Skeletal muscle cell (primary cell): ENCODE results near the gene CD302.
A peak's percentile ranks its signal among the peaks of the same experiment; 100 is the strongest.
"Not testable (repeated sequence)": the region's sequence is repeated elsewhere in the genome, so short reads cannot be mapped to it uniquely, and the experiment has no call there.

Experiments
- DNase-seq: peaks from one replicate; pipeline ENCODE4 v3.0.0-alpha.2; 2010; ENCODE audit warnings: low read depth
- H3K4me3 ChIP-seq: 2 replicates; pipeline ENCODE4 v1.5.1; 2011; ENCODE audit warnings: low read depth, mild to moderate bottlenecking, control low read depth, low read length, moderate library complexity

The CD302 gene

DNA sequence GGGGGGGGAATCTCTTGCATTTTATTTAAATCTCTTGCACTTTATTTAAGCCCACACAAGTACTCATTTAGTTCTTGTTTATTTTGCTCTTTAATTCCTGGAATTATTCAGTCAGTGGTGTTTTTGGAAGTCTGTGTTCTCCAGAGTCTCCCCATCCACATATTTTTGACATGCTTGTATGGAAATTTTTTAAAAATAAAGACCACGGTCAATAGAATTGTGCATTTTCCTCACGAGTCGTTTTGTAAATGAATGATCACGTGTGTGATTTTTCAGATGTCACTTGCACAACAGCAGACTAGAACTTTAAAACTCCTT lies 824 bp downstream of the CD302 start:
- no peak for DNase-seq

DNA sequence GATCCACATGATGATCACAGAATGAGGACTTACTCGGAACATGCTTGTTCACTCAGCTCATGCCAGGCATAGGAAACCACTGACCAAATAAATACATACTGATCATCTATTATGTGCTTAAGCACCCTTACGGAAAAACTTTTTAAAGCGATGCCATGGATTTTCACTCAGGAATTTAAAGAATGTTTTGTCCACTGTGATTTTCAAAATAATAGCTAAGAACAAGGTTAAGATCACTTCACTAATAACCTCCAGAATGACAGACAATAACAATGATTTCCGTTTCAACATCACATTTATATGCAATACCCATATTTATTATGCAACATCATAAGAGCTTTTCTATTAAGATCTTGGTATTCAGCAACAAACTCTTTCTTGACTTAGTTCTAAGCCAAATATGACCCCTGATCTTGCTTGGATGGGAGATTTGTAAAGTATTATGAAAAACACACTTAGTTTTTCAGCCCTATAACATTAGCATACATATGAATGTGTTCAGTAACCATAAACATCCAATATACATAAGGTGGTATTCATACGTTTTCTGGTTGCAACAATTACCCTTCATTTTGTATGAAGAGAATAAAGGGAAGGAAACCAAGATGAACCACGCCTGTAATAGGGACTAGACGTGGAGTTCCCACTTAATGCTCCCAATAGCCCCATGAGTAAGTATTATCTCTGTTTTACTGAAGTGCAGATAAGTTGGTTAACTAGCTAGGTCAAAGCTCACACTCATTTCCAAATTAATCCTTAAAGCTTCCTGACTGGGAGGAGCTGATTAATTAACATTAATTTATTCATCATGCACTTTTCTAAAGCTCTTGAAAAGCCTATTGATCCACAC lies 1.9 kb downstream of the CD302 start:
- no peak for DNase-seq

More for the DNA sequence above, 824 bp downstream of the CD302 start:
- H3K4me3 ChIP-seq: peak overlapping the region; percentile 85

DNA sequence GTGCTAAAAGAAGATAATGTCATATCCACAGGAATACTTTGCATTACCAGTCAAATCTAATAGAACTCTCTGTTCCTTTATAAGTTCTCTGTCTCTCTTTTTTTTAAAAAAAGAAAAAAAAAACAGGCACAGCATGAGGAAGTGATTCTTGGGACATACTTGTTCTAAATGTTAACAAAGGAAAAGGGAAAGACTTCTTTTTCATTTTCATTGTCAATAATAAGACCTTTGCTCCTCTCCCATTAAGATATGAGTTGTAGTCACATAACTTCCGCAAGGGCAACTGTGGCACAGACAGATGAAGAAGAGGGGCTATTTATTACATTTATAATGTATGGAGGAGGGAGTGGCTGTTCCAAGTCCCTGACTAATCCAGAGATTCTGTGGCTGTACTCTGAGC lies 4.7 kb downstream of the CD302 start:
- DNase-seq: no peak

More for the DNA sequence above, 1.9 kb downstream of the CD302 start:
- H3K4me3 ChIP-seq: no peak overlapping the region

DNA sequence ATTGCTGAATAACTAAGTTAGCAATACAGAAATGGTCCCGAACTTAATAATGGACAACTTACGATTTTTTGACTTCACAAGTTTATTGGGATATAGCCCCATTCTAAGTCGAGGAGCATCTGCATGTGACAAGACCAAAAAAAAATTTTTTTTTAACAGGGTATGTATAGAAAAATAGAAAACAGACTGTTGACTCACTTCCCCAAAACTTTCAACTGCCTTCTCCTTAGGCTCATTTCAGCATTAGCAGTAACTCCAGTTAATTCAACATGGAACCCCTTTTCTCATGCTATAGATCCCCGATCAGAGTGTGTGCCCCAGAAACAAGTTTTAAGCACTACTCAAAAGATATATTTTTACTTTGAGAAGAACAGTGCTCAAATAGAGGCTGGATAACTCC lies 5.4 kb downstream of the CD302 start:
- no peak overlapping the region for H3K4me3 ChIP-seq
- no peak for DNase-seq

More for the DNA sequence above, 4.7 kb downstream of the CD302 start:
- H3K4me3 ChIP-seq: no peak overlapping the region

DNA sequence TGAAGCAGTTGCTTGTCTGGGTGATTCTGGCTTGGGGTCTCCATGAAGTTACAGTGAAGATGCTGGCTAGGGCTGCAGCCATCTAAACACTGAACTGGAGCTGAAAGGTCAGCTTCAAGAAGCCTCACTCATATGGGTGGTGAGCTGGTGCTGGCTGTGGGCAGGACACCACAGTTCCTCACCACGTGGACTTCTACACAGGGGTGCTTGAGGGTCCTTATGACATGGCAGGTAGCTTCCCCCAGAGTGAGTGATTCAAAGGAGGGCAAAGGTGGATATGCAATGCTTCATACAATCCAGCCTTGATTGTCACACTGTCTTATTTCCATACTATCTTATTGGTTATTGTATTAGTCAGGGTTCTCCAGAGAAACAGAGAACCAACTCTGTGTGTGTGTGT lies 6.0 kb downstream of the CD302 start:
- DNase-seq: no peak
- H3K4me3 ChIP-seq: no peak overlapping the region

DNA sequence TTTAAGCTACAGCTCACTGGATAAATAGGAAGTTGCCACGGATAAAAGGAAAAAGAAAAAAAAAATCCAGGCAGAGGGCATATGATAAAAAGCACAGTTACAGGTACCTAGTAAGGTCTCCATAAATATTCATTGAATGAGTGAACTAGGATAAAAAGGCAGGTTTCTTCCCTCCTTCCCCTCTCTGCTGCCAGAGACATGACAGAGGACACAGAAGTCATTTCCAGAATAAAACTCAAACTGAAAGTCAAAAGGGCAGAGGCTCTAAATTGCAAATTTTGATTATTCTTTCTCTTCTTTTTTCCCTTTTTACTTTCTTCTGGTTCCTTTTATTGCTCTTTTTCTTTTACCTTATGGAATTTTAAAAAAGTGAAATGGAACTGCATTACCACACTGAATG lies 7.7 kb downstream of the CD302 start:
- no peak for DNase-seq

DNA sequence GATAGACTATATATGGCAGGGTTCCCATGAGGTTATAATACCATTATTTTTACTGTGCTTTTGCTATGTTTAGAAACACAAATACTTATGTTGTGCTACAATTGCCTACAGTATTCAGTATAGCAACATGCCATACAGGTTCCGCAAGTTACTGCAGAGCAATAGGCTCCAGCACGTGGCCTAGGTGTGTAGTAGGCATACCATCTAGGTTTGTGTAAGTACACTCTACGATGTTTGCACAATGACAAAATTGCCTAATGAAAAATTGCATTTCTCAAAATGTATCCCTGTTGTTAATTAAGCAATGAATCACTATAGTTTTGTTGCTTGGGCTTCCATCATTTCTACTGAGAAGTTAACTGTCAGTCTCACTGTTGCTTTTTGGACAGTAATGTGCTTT lies 9.8 kb downstream of the CD302 start:
- no peak for DNase-seq
- no peak overlapping the region for H3K4me3 ChIP-seq

More for the DNA sequence above, 7.7 kb downstream of the CD302 start:
- H3K4me3 ChIP-seq: no peak overlapping the region

DNA sequence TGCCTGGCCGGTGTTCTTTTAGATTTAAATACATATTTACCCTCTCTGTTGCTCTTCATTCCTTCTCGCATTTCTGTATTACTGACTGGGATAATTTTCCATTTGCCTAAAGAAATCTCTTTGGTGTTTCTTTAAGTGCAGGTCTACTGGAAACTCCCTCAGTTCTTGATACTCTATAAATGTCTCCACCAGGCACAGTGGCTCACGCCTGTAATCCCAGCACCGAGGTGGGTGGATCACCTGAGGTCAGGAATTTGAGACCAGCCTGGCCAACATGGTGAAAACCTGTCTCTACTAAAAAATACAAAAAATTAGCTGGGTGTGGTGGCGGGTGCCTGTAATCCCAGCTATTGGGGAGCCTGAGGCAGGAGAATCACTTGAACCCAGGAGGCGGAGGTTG lies 10.4 kb downstream of the CD302 start:
- DNase-seq, H3K4me3 ChIP-seq: not testable (repeated sequence)

DNA sequence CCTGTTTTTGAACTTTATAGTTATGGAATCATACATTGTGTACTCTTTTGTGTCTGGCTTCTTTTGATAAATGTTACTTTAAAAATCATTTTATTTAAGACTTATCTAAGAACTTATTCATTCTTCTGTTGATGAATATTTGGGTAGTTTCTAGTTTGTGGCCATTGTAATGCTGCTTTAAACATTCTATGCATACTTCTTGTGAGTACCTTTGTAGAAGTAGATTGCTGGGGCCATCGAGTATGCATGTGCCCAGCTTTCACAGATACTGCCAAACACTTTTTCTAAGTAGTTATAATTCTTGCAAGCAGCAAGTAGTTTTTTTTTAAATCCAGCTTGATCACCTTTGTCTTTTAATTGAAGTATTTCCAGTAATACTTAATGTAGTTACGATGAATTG lies 11.1 kb downstream of the CD302 start:
- no peak for DNase-seq
- H3K4me3 ChIP-seq: no peak overlapping the region

DNA sequence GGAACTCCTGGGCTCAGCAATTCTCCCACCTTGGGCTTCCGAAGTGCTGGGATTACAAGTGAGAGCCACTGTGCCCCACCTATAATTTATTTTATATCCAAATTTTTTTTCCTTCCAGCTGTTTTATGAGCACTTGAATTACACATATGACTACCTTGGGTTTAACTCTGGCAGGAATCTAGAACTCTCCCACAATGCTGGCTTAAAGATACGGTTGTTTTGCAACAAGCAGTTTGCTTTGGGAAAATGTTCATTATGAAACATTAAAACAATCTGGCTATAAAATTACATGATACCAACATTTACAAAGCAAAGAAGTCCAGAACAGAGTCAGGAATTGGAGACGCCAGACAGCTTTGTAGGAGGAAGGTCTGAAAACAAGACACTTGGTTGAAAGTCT lies 12.8 kb downstream of the CD302 start:
- H3K4me3 ChIP-seq: no peak overlapping the region
- DNase-seq: no peak

DNA sequence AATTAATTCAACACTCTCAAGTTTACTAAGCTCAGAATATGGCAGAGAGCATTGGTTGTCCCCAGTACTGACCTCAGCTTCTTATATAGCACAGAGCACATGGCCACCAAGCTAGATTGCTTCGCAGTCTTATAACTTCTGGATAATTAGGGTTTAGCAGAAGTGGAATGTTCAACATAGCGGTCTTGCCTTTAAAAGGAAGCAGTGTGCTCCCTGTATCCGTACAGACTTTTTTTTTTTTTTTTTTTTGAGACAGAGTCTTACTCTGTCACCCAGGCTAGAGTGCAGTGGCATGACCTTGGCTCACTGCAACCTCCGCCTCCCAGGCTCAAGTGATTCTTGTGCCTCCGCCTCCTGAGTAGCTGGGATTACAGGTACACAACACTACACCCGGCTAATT lies 13.3 kb downstream of the CD302 start:
- not testable (repeated sequence) for DNase-seq

DNA sequence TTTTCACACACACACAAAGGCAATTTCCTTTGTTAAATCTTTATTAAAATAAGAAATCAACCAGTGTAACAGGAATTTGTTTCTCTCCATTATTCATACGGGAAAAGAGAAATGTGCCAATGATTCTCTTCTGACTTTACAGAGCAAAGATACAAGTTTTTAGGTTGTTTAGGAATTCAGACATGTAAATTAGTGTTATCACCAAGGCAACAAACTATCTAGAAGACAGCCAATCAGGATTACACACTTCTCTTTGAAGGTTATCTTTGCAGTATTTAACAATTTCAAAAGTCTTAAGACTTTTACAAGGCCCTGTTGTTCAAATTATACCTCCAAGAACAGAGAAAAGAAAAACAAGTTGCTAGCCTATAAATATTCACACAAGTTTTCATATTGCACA lies 14.5 kb downstream of the CD302 start:
- no peak for DNase-seq

More for the DNA sequence above, 13.3 kb downstream of the CD302 start:
- H3K4me3 ChIP-seq: not testable (repeated sequence)

DNA sequence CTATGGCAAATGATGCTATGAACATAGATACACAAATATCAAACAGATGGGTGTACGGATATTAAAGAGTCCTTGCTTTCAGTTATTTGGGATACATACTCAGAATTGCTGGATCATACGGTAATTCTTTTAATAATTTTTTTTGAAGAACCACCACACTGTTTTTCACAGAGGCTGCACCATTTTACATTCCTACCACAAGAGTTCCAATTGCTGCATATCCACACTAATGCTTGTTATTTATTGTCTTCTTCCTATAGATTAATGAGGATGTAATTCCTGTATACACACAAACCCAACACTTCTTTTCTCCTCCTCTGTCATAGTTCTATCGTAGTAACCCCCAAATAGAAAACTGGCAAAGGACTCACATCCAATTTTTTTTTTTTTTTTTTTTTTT lies 21.7 kb downstream of the CD302 start:
- no peak for DNase-seq
- H3K4me3 ChIP-seq: no peak overlapping the region

More for the DNA sequence above, 14.5 kb downstream of the CD302 start:
- no peak overlapping the region for H3K4me3 ChIP-seq

DNA sequence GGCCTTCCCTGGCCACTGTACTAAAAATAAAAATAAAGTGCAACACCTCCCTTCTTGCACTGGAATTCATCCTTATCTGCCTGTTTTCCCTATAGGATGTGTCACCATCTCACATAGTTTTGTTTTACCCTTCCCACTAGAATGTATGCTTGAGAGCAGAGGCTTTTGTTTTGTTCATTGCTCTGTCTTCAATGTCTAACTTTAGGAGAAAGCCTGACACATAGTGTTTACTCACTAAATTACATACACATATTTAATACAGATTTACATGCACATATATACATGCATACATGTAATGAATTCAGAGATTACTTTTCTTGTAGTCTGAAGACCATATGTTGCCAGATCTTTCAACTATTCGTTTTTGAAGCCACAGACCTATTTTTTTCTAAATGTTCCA lies 23.0 kb downstream of the CD302 start:
- H3K4me3 ChIP-seq: no peak overlapping the region
- no peak for DNase-seq

DNA sequence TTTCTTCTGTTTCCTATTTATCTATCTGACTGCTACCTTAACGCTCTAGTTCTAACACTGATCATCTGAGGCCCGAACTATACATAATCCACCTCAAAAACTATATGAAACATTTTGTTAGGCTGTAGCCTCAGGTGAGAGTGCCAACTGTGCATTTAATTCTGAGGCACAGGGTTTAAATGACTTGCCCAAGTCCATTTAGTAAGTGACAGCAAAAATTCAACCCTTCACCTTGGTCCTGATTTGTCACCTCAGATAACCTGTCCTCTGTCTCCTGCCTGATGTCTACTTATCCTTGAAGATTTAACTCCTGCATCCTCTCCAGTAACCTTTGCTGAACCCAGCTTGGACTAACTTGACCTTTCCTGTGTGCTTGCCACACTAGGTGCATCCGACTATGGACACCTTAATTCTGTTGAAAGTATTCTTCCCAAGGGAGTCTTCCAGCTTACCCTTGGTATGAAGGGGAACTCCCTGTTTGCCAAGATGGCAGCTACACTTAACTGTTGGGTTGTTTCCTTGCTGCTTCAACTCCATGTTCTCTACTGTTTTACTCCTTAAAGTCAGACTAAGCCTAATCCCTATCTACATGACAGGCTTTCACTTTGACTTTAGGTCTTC lies 23.5 kb downstream of the CD302 start:
- H3K4me3 ChIP-seq: no peak overlapping the region
- no peak for DNase-seq

DNA sequence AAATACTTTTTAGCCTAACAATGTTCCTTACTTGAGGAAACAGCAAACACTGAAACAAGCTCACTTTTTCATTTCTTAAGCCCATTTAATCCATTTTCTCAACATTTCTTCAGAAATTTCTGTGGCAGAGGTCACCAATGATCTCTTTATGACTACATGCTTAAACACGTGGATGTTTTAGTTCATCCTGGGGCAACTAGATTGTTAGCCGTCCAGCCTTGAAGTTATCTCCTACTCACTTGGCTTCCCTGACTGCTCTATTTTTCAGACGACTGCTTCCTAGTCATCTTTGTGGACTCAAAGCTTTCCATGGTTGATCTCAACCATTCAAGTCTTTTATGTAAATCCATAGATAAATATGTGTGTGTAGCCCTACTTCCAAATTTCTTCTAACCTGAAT lies 24.1 kb downstream of the CD302 start:
- H3K4me3 ChIP-seq: no peak overlapping the region
- DNase-seq: no peak

DNA sequence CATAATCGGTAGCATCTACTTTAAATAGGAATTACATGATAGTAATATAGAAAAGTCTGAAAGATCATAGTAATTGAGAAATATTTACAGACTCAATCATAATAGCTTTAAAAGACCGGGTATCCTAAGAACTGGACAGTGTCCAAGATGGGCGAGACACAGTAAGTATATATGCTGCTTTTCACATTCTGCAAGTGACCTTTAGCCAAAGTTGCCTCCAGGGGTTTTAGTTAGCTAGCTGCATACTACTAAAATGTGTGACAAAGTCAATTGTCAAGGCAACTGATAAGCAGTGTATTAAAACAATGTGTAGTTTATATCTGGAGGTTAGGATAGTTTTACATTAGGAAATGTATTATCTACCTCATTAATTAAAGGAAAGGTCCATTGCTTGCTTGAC lies 24.6 kb downstream of the CD302 start:
- no peak overlapping the region for H3K4me3 ChIP-seq
- DNase-seq: no peak

DNA sequence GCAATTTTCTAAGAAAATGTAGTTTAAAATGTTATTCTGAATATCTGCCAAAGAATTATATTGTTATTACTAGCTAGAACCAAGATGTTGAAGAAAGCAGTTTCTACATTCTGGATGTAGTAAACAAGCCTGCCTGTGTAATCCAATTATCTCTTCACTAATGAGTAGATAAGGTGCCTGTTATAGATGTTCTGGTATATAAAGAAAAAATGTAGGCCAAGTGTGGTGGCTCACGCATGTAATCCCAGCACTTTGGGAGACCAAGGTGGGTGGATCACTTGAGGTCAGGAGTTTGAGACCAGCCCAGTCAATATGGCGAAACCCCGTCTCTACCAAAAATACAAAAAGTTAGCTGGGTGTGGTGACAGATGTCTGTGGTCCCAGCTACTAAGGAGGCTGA lies 28.9 kb downstream of the CD302 start:
- H3K4me3 ChIP-seq: no peak overlapping the region
- no peak for DNase-seq

DNA sequence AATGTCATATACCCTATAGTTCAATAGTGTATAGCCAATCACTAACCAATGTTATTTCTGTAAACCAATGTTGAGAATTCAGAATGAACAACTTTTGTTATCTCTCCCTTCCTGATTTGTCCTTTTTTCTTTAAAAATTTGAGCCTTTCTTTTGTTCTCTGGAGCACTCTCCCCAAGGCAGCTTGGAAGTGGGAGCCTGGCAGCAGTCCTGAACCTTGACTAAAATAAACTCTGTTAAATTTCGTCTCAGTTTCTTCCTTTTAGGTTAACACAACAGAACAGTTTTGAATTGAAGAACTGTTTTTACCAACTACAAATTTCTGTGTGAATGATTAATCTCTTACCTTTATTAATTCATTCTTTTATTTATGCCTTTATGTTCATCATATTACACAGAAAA lies 35.9 kb downstream of the CD302 start:
- DNase-seq: no peak
- no peak overlapping the region for H3K4me3 ChIP-seq

DNA sequence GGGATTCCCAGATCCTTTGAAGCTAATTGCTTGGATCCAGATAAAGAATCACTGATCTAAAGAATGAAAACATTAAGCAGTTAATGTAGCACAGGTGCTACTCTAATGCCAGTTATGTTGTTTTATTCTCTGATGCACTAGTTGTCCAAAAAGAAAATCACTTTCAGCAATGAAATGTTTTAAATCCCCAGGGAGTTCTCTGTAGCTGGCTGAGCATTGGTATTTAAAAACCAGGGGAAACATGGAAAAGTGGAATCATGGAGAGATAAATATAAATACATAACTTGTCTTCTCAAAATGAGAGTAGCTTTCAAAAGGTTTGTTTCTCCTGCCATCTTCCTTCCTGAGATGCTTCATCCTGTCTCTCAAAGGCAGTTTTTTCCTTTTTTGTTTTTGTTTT lies 37.7 kb downstream of the CD302 start:
- DNase-seq: no peak
- H3K4me3 ChIP-seq: no peak overlapping the region

DNA sequence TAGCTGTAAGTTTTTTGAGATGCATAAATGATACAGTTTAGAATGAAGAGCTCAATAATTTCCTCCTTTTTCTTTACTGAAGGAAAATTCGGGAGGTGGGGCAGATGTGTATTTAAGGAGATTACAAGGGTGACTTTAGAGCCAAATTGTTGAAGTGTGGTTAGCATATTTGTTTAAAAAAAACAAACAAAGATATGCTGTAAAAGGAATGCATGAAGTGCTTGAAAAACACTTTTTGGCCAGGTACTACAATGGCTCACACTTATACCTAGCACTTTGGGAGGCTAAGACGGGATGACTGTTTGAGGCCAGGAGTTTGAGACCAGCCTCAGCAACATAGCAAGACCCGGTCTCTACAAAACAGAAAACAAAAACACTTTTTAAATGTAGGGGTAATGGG lies 38.4 kb downstream of the CD302 start:
- no peak overlapping the region for H3K4me3 ChIP-seq

More for the DNA sequence above, 38.4 kb downstream of the CD302 start:
- no peak for DNase-seq
